Measurements from ENCODE around the gene GPATCH8.
A peak's percentile ranks its signal among the peaks of the same experiment; 100 is the strongest.

The GPATCH8 gene

DNA sequence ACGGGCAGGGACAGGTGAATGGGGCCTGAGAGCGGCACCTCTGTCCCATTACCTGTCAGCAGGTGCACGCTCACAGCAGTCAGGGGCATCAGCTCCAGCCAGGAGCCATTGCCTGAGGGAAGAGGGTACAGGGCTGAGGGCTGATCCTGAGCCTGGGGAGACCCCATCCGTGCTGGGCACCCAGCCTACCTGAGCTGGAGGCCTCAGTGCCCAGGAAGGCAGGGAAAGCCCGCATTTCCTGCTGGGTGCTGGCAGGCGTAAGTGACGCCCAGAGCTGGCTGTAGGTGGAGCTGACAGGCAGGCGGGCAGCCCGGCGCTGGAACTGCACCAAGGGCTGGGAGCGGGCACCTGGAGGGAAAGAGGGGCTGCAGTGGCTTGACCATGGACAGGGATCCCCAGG lies 147.0 kb downstream of the GPATCH8 start:
- peak; percentile 54 for TF ChIP-seq CTCF (IDR thresholded peaks at IDR 0.05)
- Histone ChIP-seq H3K27ac (peak overlapping the region; percentile 51), H3K27me3 (ENCODE audit: control insufficient read depth, insufficient read depth, low read length) (no peaks in the 10 kb centered on the region), H3K79me2 (peaks cover 3% of the 10 kb centered on the region), H3K9ac (no peak overlapping the region), H3K4me3 (ENCODE audit: low read depth, low read length) (no peak overlapping the region), H3K36me3 (ENCODE audit: control insufficient read depth, insufficient read depth, low read length) (no peaks in the 10 kb centered on the region), H3K4me1 (peaks cover 27% of the 10 kb centered on the region), H3K4me2 (ENCODE audit: low read length) (no peak overlapping the region), H2AFZ (peak overlapping the region; percentile 22), H3K9me3 (ENCODE audit: control insufficient read depth, low read length) (no peaks in the 10 kb centered on the region)

DNA sequence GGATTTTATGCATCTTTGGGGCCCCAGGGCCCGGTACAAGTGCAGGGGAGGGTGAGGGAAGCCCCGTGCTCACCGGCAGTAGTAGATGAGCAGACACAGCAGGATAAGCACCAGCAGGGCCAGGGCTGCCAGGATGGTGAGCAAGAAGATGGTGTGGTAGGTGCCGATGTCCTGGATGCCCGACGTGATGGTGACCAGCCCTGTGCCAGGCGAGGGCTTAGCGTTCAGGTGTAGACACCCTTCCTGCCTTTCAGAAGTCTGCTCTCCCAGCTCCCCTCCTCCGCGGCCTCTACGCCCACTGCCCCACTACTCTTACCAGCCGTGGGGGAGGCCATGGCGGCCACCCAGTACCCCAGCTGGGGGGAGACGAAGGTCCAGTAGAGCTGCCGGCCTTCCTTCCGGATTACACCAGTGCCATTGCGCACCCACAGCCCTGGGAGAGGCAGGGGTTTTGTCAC lies 147.5 kb downstream of the GPATCH8 start:
- Histone ChIP-seq H3K9ac (no peak overlapping the region), H3K27me3 (ENCODE audit: control insufficient read depth, insufficient read depth, low read length) (no peaks in the 10 kb centered on the region), H3K4me3 (ENCODE audit: low read depth, low read length) (no peak overlapping the region), H3K9me3 (ENCODE audit: control insufficient read depth, low read length) (no peaks in the 10 kb centered on the region), H3K79me2 (peaks cover 3% of the 10 kb centered on the region), H2AFZ (no peak overlapping the region), H3K36me3 (ENCODE audit: control insufficient read depth, insufficient read depth, low read length) (no peaks in the 10 kb centered on the region), H3K4me2 (ENCODE audit: low read length) (no peak overlapping the region), H3K27ac (peak overlapping the region; percentile 51), H3K4me1 (peaks cover 22% of the 10 kb centered on the region)
- TF ChIP-seq CTCF (IDR thresholded peaks at IDR 0.05), result no peak

- no peak for TF ChIP-seq CTCF (IDR thresholded peaks at IDR 0.05)
- H3K4me3 ChIP-seq (ENCODE audit: low read depth, low read length), result no peak overlapping the region
- H3K9me3 ChIP-seq (ENCODE audit: control insufficient read depth, low read length), result no peaks in the 10 kb centered on the region
- H3K27ac ChIP-seq, result no peak overlapping the region
- peaks cover 14% of the 10 kb centered on the region for H3K4me1 ChIP-seq
- H3K9ac ChIP-seq, result no peak overlapping the region
- H3K27me3 ChIP-seq (ENCODE audit: control insufficient read depth, insufficient read depth, low read length), result no peaks in the 10 kb centered on the region
- no peaks in the 10 kb centered on the region for H3K79me2 ChIP-seq
- H3K4me2 ChIP-seq (ENCODE audit: low read length), result no peak overlapping the region
- H3K36me3 ChIP-seq (ENCODE audit: control insufficient read depth, insufficient read depth, low read length), result no peaks in the 10 kb centered on the region
- no peak overlapping the region for H2AFZ ChIP-seq
Observed at GRCh38 chr17:44354582-44355561, 148.3 kb downstream of the GPATCH8 start.

DNA sequence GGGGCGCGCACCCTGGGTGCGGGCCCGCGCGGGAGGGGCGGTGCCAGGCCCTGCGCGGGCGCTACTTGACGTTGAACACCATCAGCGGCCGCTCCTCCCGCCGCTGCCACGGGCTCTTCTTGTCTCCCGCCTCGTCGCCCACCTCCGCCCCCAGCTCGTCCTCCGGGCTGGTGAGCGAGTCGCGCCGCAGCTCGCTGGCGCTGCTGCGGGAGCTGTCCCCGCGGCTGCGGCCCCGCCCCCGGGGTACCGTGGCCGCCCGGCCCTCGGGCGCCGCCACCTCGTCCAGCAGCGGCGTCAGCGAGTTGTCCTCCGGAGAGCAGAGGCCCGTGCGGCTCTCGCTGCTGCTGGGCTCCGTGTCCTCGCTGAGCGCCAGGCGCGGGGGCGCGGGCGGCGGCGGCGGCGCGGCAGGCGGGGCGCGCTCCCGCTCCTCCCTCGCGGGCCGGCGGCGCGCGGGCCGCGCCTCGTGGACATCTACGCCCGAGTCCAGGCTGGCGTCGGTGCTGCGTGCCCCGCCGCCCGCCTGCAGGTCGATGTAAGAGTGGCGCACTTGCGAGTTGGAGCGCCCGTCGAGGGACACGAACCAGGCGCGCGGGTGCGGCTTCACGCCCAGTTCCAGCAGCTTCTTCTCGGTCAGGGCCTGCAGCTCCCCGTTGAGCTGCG lies 149.4 kb downstream of the GPATCH8 start:
- TF ChIP-seq CTCF (IDR thresholded peaks at IDR 0.05), result no peak
- peaks cover 9% of the 10 kb centered on the region for H3K4me1 ChIP-seq
- H2AFZ ChIP-seq, result no peak overlapping the region
- H3K79me2 ChIP-seq, result no peaks in the 10 kb centered on the region
- no peak overlapping the region for H3K9ac ChIP-seq
- H3K36me3 ChIP-seq (ENCODE audit: control insufficient read depth, insufficient read depth, low read length), result no peaks in the 10 kb centered on the region
- no peaks in the 10 kb centered on the region for H3K27me3 ChIP-seq (ENCODE audit: control insufficient read depth, insufficient read depth, low read length)
- no peak overlapping the region for H3K27ac ChIP-seq
- no peak overlapping the region for H3K4me2 ChIP-seq (ENCODE audit: low read length)
- no peaks in the 10 kb centered on the region for H3K9me3 ChIP-seq (ENCODE audit: control insufficient read depth, low read length)
- no peak overlapping the region for H3K4me3 ChIP-seq (ENCODE audit: low read depth, low read length)

Measured in parathyroid adenoma (tissue), 2 donors.